ENCODE results near the gene OCA2. TPM values are rescaled to one million over a fixed set of nuclear protein-coding genes. Genes with fewer than 3 reads are reported as not detected.

Gene OCA2
- total RNA-seq, 2 donors from 2014 or later = not detected

DNA sequence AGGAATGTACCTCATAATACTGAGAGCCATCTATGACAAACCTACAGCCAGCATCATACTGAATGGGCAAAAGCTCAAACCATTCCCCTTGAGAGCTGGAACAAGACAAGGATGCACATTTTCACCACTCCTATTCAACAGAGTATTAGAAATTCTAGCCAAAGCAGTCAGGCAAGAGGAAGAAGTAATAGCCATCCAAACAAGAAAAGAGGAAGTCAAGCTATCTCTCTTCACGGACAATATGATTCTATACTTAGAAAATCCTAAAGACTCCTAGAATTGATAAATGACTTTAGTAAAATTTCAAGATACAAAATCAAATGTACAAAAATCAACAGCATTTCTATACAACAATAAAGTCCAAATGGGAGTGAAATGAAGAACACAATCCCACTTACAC lies 30.2 kb downstream of the OCA2 start:
- no peak for DNase-seq
- no peak for ATAC-seq
- intact Hi-C loops (cut with DNase I) = no loop called here
- H3K4me3 ChIP-seq = no peak overlapping the region
- TF ChIP-seq, protein P1, sequence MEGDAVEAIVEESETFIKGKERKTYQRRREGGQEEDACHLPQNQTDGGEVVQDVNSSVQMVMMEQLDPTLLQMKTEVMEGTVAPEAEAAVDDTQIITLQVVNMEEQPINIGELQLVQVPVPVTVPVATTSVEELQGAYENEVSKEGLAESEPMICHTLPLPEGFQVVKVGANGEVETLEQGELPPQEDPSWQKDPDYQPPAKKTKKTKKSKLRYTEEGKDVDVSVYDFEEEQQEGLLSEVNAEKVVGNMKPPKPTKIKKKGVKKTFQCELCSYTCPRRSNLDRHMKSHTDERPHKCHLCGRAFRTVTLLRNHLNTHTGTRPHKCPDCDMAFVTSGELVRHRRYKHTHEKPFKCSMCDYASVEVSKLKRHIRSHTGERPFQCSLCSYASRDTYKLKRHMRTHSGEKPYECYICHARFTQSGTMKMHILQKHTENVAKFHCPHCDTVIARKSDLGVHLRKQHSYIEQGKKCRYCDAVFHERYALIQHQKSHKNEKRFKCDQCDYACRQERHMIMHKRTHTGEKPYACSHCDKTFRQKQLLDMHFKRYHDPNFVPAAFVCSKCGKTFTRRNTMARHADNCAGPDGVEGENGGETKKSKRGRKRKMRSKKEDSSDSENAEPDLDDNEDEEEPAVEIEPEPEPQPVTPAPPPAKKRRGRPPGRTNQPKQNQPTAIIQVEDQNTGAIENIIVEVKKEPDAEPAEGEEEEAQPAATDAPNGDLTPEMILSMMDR (IDR thresholded peaks at IDR 0.05) = no peak
- no peak for TF ChIP-seq POLR2A (IDR thresholded peaks at IDR 0.05)
- H3K36me3 ChIP-seq (replicated peaks in 1 of 2; ENCODE audit: insufficient read depth in 1 of 2, low read depth in 2 of 2) = no peaks in the 10 kb centered on the region
- H3K4me1 ChIP-seq = no peaks in the 10 kb centered on the region
- H3K27ac ChIP-seq = no peak overlapping the region
- WGBS, 2 donors = 17 to 42% methylated on average over 1 of the region's 1 CpG
- H3K9me3 ChIP-seq = peaks cover 0 to 5% (median 0%) of the 10 kb centered on the region in 3 donors
- H3K27me3 ChIP-seq = no peaks in the 10 kb centered on the region

DNA sequence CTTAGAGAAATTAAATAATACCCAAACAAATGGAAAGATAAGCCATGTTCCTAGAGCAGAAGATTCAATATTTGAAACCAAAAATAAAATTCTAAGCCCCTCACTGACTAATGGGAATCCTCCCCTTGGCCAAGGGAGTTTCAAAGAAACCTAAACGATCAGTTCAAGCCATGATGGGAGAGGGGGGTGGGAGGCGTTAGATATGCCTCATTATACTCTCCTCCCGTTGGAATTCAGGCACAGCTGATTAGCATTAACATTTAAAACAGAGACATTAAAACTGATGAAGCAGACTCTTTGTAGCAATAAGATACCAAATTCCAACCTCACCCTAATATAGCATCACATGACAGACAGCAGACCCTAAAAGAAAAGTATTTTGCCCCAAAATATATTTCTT lies 32.9 kb downstream of the OCA2 start:
- ATAC-seq (no peak), DNase-seq (no peak)
- intact Hi-C loops (cut with DNase I) = no loop called here
- Histone ChIP-seq H3K9me3 (peaks cover 0 to 10% (median 0%) of the 10 kb centered on the region in 3 donors), H3K27ac (no peak overlapping the region), H3K4me1 (no peaks in the 10 kb centered on the region), H3K27me3 (no peaks in the 10 kb centered on the region), H3K36me3 (replicated peaks in 1 of 2; ENCODE audit: insufficient read depth in 1 of 2, low read depth in 2 of 2) (no peaks in the 10 kb centered on the region), H3K4me3 (no peak overlapping the region)
- 17 to 19% methylated on average over 3 of the region's 3 CpGs for WGBS, 2 donors
- TF ChIP-seq POLR2A (IDR thresholded peaks at IDR 0.05) = no peak
- TF ChIP-seq, protein P1 (IDR thresholded peaks at IDR 0.05) = no peak

DNA sequence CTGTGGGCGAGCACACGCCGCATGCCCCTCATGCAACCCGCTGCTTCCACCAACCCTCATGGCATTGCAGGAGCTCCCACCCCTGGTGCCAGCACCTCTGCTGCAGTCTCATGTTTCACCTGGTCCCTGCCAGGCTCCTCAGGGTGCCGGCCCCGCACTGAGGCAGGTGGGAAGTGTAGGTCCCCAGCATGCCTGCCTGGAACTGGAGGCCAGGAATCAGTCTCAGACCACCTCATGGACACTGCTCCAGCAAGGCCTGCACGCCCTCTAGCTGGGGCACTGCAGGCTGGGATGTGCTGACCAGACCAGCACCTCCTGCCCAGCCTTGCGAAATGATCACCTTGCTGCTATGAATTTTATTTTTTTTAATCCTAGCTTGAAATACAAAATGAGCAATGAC lies 39.1 kb downstream of the OCA2 start:
- intact Hi-C loops (cut with DNase I) = no loop called here
- DNase-seq (no peak), ATAC-seq (no peak)
- Histone ChIP-seq H3K27me3 (no peaks in the 10 kb centered on the region), H3K9me3 (peaks cover 0 to 17% (median 0%) of the 10 kb centered on the region in 3 donors), H3K4me1 (no peaks in the 10 kb centered on the region), H3K27ac (no peak overlapping the region), H3K4me3 (no peak overlapping the region), H3K36me3 (replicated peaks in 1 of 2; ENCODE audit: insufficient read depth in 1 of 2, low read depth in 2 of 2) (no peaks in the 10 kb centered on the region)
- TF ChIP-seq, protein P1 (IDR thresholded peaks at IDR 0.05) = no peak
- no peak for TF ChIP-seq POLR2A (IDR thresholded peaks at IDR 0.05)
- WGBS, 2 donors = 82 to 90% methylated on average over 8 of the region's 8 CpGs

DNA sequence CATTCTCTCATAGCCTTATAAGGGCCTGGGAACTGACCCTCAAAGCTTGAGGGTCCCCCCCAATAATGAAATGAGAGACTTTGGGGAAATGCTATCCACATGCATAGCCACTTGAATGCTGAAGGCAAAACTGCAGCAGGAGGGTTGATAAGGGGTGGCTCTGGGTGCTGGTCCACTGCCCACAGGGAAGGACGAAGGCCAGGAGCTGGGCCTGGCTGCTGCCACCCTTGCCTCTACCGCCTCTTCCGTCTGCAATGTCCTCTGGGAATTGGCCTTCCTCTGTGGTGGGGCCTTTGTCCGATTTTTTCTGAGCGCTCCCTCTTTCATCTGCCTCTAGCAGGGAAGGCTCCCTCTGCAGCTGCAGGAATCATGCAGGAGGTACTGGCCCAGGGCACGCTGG lies 41.0 kb downstream of the OCA2 start:
- 85 to 88% methylated on average over 6 of the region's 6 CpGs for WGBS, 2 donors
- Histone ChIP-seq H3K4me1 (no peaks in the 10 kb centered on the region), H3K36me3 (replicated peaks in 1 of 2; ENCODE audit: insufficient read depth in 1 of 2, low read depth in 2 of 2) (no peaks in the 10 kb centered on the region), H3K27me3 (no peaks in the 10 kb centered on the region), H3K9me3 (peaks cover 0 to 9% (median 0%) of the 10 kb centered on the region in 3 donors), H3K27ac (no peak overlapping the region), H3K4me3 (no peak overlapping the region)
- no peak for ATAC-seq
- intact Hi-C loops (cut with DNase I) = no loop called here
- DNase-seq = no peak
- TF ChIP-seq POLR2A (IDR thresholded peaks at IDR 0.05) = no peak
- TF ChIP-seq, protein P1 (IDR thresholded peaks at IDR 0.05) = no peak

DNA sequence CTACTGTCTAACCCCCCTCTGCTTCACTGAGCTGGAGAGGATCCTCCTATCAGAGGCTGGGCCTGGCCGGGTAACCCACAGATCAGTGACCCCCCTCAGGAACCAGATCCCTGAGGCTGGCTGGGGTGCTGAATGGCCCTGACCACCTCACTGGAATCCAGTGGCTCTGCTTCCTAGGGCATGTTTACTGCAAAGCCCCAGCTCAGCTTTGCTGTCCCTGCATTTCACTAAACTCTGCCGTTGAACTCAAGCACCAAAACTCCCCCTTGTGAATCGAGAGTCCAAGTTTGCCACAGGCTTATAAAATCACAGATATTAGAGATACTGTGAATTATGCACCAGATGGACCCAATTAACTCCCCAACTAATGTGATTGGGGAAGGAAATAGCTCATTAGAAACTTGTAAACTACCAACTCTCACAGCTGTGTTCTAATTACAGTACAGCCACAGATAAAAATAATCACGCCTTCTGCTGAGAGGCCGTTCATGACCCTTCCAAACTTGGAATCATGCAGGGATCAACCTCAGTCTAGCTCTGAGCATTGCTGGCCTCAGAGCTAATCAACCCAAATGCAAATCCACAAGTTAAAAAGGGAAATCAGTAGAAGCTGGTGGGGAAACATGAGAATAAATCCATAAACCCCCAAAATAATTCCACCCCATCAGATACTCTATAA lies 47.0 kb downstream of the OCA2 start:
- Histone ChIP-seq H3K9me3 (no peaks in the 10 kb centered on the region), H3K4me1 (no peaks in the 10 kb centered on the region), H3K36me3 (replicated peaks in 1 of 2; ENCODE audit: insufficient read depth in 1 of 2, low read depth in 2 of 2) (no peaks in the 10 kb centered on the region), H3K27me3 (no peaks in the 10 kb centered on the region), H3K4me3 (no peak overlapping the region), H3K27ac (no peak overlapping the region)
- DNase-seq (no peak), ATAC-seq (no peak)
- 45 to 62% methylated on average over 5 of the region's 5 CpGs for WGBS, 2 donors
- TF ChIP-seq, protein P1 (IDR thresholded peaks at IDR 0.05) = no peak
- no peak for TF ChIP-seq POLR2A (IDR thresholded peaks at IDR 0.05)
- intact Hi-C loops (cut with DNase I) = no loop called here
